NCI-H524 treated with DMSO at 0.1 percent for 48 hours (cell line): ENCODE measurements around the gene DCP2.
"Not testable (repeated sequence)": the region's sequence is repeated elsewhere in the genome, so short reads cannot be mapped to it uniquely, and the experiment has no call there.

Experiments
- DNase-seq: peaks from one replicate; lab custom pipeline; 2025; lab: John Stamatoyannopoulos, UW

DCP2 gene

GRCh38 chr5:112976432-112977309 lies at the start of gene DCP2:
Gene DCP2 (plus strand): TSS chr5:112976798. CDS start chr5:112976934, 136 bp downstream.
- peak; percentile 97 for DNase-seq

GRCh38 chr5:112929336-112930081 lies 47.1 kb upstream of the DCP2 start:
- no peak for DNase-seq

GRCh38 chr5:112930082-112930344 lies 46.6 kb upstream of the DCP2 start:
- DNase-seq, result no peak

GRCh38 chr5:112931473-112931872 lies 45.1 kb upstream of the DCP2 start:
- DNase-seq, result no peak

GRCh38 chr5:112933105-112933504 lies 43.5 kb upstream of the DCP2 start:
- no peak for DNase-seq

GRCh38 chr5:112933651-112934365 lies 42.8 kb upstream of the DCP2 start:
- DNase-seq, result no peak

- no peak for DNase-seq
These were observed 42.3 kb upstream of the DCP2 start for GRCh38 chr5:112934366-112934663.

- DNase-seq, result no peak
These were observed 40.9 kb upstream of the DCP2 start for GRCh38 chr5:112935675-112936074.

GRCh38 chr5:112938286-112938685 lies 38.3 kb upstream of the DCP2 start:
- DNase-seq, result no peak

- no peak for DNase-seq
These were observed 35.9 kb upstream of the DCP2 start for GRCh38 chr5:112940670-112941069.

- DNase-seq, result no peak
These were observed 28.1 kb upstream of the DCP2 start for GRCh38 chr5:112948458-112948857.

- no peak for DNase-seq
These were observed 25.4 kb upstream of the DCP2 start for GRCh38 chr5:112951124-112951702.

- DNase-seq, result no peak
These were observed 20.0 kb upstream of the DCP2 start for GRCh38 chr5:112956606-112957005.

GRCh38 chr5:112957036-112957808 lies 19.4 kb upstream of the DCP2 start:
- no peak for DNase-seq

GRCh38 chr5:112958093-112959088 lies 18.2 kb upstream of the DCP2 start:
- DNase-seq, result peak; percentile 33

- peak; percentile 94 for DNase-seq
These were observed 16.7 kb upstream of the DCP2 start for GRCh38 chr5:112959872-112960271.

GRCh38 chr5:112960315-112960714 lies 16.3 kb upstream of the DCP2 start:
- peak; percentile 95 for DNase-seq

- no peak for DNase-seq
These were observed 15.6 kb upstream of the DCP2 start for GRCh38 chr5:112960863-112961504.

GRCh38 chr5:112963374-112963733 lies 13.2 kb upstream of the DCP2 start:
- DNase-seq, result not testable (repeated sequence)

- DNase-seq, result no peak
These were observed 10.8 kb upstream of the DCP2 start for GRCh38 chr5:112965733-112966306.
